Measurements from ENCODE around the gene HS1BP3. TPM values are rescaled to one million over a fixed set of nuclear protein-coding genes. Genes with fewer than 3 reads are reported as not detected.

HS1BP3 gene
- total RNA-seq: 10 to 100 TPM; 13.8 to 14.8 TPM

- Mint-ChIP-seq H3K27ac (peak within 1 kb of the TSS; percentile 94), H3K4me3 (peak within 1 kb of the TSS; percentile 93), H3K4me1 (peaks cover 11% of the 10 kb centered on the region), H3K27me3 (peaks cover 9% of the 10 kb centered on the region), H3K36me3 (peaks cover 2% of the 10 kb centered on the region), H3K9me3 (no peaks in the 10 kb centered on the region)
- peak; percentile 94 for ATAC-seq (ENCODE audit: low read depth)
- DNase-seq: peak; percentile 99
- POLR2A ChIA-PET: interaction anchor here (0.7 to 2.3 kb wide), 11 partner anchors 10 to 1304 kb away, joined by 3 to 10 read pairs (median 4); partner anchors contain the start of genes LDAH and RHOB
These were observed at the start of gene HS1BP3 for GRCh38 chr2:20650877-20651730. HS1BP3 (minus strand) TSS chr2:20651098; CDS start chr2:20651063, 35 bp downstream.

- Mint-ChIP-seq H3K9me3 (no peaks in the 10 kb centered on the region), H3K4me3 (no peak overlapping the region), H3K27me3 (no peaks in the 10 kb centered on the region), H3K4me1 (peaks cover 11% of the 10 kb centered on the region), H3K36me3 (peaks cover 8% of the 10 kb centered on the region), H3K27ac (peak overlapping the region; percentile 23)
- DNase-seq (no peak), ATAC-seq (ENCODE audit: low read depth) (no peak)
- POLR2A ChIA-PET: no interaction called here
These were observed 48.2 kb upstream of the HS1BP3 start for GRCh38 chr2:20698916-20699613.

- peaks cover 11% of the 10 kb centered on the region for H3K4me1 Mint-ChIP-seq
- H3K27me3 Mint-ChIP-seq: no peaks in the 10 kb centered on the region
- DNase-seq (no peak), ATAC-seq (ENCODE audit: low read depth) (no peak)
- no peak overlapping the region for H3K4me3 Mint-ChIP-seq
- no peaks in the 10 kb centered on the region for H3K9me3 Mint-ChIP-seq
- POLR2A ChIA-PET: no interaction called here
- H3K36me3 Mint-ChIP-seq: peaks cover 8% of the 10 kb centered on the region
- H3K27ac Mint-ChIP-seq: no peak overlapping the region
These were observed 46.5 kb upstream of the HS1BP3 start for GRCh38 chr2:20697322-20697934.

GRCh38 chr2:20696366-20696765, 45.5 kb upstream of the HS1BP3 start:
- Mint-ChIP-seq H3K4me3 (no peak overlapping the region), H3K9me3 (no peaks in the 10 kb centered on the region), H3K4me1 (peaks cover 11% of the 10 kb centered on the region), H3K27me3 (no peaks in the 10 kb centered on the region), H3K27ac (no peak overlapping the region), H3K36me3 (peaks cover 7% of the 10 kb centered on the region)
- POLR2A ChIA-PET: no interaction called here
- ATAC-seq (ENCODE audit: low read depth): no peak
- DNase-seq: no peak

- Mint-ChIP-seq H3K36me3 (peaks cover 10% of the 10 kb centered on the region), H3K4me3 (no peak overlapping the region), H3K27ac (no peak overlapping the region), H3K9me3 (no peaks in the 10 kb centered on the region), H3K27me3 (no peaks in the 10 kb centered on the region), H3K4me1 (no peaks in the 10 kb centered on the region)
- ATAC-seq (ENCODE audit: low read depth): no peak
- no peak for DNase-seq
- POLR2A ChIA-PET: no interaction called here
These were observed 42.4 kb upstream of the HS1BP3 start for GRCh38 chr2:20693317-20693716.

- POLR2A ChIA-PET: no interaction called here
- no peak overlapping the region for H3K27ac Mint-ChIP-seq
- ATAC-seq (ENCODE audit: low read depth) (no peak), DNase-seq (no peak)
- peaks cover 18% of the 10 kb centered on the region for H3K36me3 Mint-ChIP-seq
- H3K4me1 Mint-ChIP-seq: no peaks in the 10 kb centered on the region
- H3K9me3 Mint-ChIP-seq: no peaks in the 10 kb centered on the region
- H3K4me3 Mint-ChIP-seq: no peak overlapping the region
- H3K27me3 Mint-ChIP-seq: no peaks in the 10 kb centered on the region
These were observed 41.2 kb upstream of the HS1BP3 start for GRCh38 chr2:20692081-20692480.

- peaks cover 20% of the 10 kb centered on the region for H3K36me3 Mint-ChIP-seq
- DNase-seq: no peak
- no peak overlapping the region for H3K27ac Mint-ChIP-seq
- POLR2A ChIA-PET: no interaction called here
- H3K9me3 Mint-ChIP-seq: no peaks in the 10 kb centered on the region
- H3K4me3 Mint-ChIP-seq: no peak overlapping the region
- H3K27me3 Mint-ChIP-seq: no peaks in the 10 kb centered on the region
- no peak for ATAC-seq (ENCODE audit: low read depth)
- H3K4me1 Mint-ChIP-seq: no peaks in the 10 kb centered on the region
These were observed 40.3 kb upstream of the HS1BP3 start for GRCh38 chr2:20691076-20691734.

GRCh38 chr2:20689428-20690264, 38.7 kb upstream of the HS1BP3 start:
- no peaks in the 10 kb centered on the region for H3K27me3 Mint-ChIP-seq
- no peak overlapping the region for H3K27ac Mint-ChIP-seq
- POLR2A ChIA-PET: no interaction called here
- H3K9me3 Mint-ChIP-seq: no peaks in the 10 kb centered on the region
- no peak for DNase-seq
- H3K4me1 Mint-ChIP-seq: no peaks in the 10 kb centered on the region
- H3K36me3 Mint-ChIP-seq: peaks cover 21% of the 10 kb centered on the region
- H3K4me3 Mint-ChIP-seq: no peak overlapping the region
- no peak for ATAC-seq (ENCODE audit: low read depth)

- Mint-ChIP-seq H3K27ac (no peak overlapping the region), H3K4me1 (no peaks in the 10 kb centered on the region), H3K9me3 (no peaks in the 10 kb centered on the region), H3K27me3 (no peaks in the 10 kb centered on the region), H3K4me3 (no peak overlapping the region), H3K36me3 (peaks cover 24% of the 10 kb centered on the region)
- POLR2A ChIA-PET: no interaction called here
- DNase-seq: no peak
- no peak for ATAC-seq (ENCODE audit: low read depth)
These were observed 36.4 kb upstream of the HS1BP3 start for GRCh38 chr2:20687260-20687832.

- DNase-seq (no peak), ATAC-seq (ENCODE audit: low read depth) (no peak)
- peaks cover 24% of the 10 kb centered on the region for H3K36me3 Mint-ChIP-seq
- no peaks in the 10 kb centered on the region for H3K4me1 Mint-ChIP-seq
- H3K4me3 Mint-ChIP-seq: no peak overlapping the region
- no peaks in the 10 kb centered on the region for H3K27me3 Mint-ChIP-seq
- POLR2A ChIA-PET: no interaction called here
- no peaks in the 10 kb centered on the region for H3K9me3 Mint-ChIP-seq
- H3K27ac Mint-ChIP-seq: no peak overlapping the region
These were observed 33.7 kb upstream of the HS1BP3 start for GRCh38 chr2:20684581-20685063.

GRCh38 chr2:20682167-20682920, 31.4 kb upstream of the HS1BP3 start:
- no peak overlapping the region for H3K27ac Mint-ChIP-seq
- H3K4me3 Mint-ChIP-seq: no peak overlapping the region
- DNase-seq (no peak), ATAC-seq (ENCODE audit: low read depth) (no peak)
- no peaks in the 10 kb centered on the region for H3K9me3 Mint-ChIP-seq
- peaks cover 11% of the 10 kb centered on the region for H3K36me3 Mint-ChIP-seq
- no peaks in the 10 kb centered on the region for H3K27me3 Mint-ChIP-seq
- POLR2A ChIA-PET: no interaction called here
- H3K4me1 Mint-ChIP-seq: no peaks in the 10 kb centered on the region
